Stimulated activated CD8-positive, alpha-beta memory T cell treated with anti-CD3 and anti-CD28 coated beads, Interleukin-7, amount 100 ng/mL, for 1 hour (primary cell): ENCODE data around the gene ALG13.
"Not testable (repeated sequence)": the region's sequence is repeated elsewhere in the genome, so short reads cannot be mapped to it uniquely, and the experiment has no call there.

Experiments
- DNase-seq, 2 donors: peaks; one replicate each; pipeline ENCODE4 v3.0.0-alpha.2; 2020; ENCODE audit warnings: low read depth in 2 of 2

The ALG13 gene

DNA sequence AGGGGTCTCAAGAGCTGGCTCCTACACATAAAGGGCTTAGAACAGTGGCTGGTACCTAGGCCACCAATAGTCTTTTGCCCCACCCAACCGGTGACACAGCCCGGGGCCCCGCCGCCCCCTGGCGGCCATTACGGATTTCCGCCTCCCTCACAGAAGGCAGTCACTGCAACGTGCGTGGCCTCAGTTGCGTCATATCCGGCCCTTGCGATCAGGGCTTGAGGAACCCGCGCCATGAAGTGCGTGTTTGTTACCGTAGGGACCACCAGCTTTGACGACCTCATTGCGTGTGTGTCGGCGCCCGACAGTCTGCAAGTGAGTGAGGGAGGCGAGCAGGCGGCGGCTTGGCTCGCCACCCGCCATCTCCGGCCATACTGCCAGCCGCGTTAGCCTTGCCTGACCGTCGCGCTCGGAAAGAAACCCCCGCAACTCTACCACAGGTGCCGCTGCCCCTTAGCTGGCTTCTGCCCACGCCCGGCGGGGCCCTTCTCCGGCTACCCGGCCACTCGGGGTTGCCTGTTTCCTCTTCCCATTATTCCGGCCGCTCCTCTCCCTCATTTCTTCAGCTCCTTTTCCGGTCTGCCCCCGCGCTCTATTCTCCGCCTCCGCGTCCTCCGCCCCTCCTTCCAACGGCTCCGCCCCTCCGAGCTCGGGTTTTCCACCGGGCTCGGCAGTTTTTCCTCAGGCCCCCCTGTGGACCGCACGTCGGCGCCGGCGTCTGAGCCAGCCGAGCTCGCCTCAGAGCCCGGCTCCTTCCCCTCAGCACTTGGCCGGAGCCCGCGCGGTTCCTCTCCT lies at the start of gene ALG13:
ALG13 (plus strand) TSS at position 183 of the 792 bp plus-strand sequence; CDS start at position 232, 49 bp downstream.
- DNase-seq = peak; percentile 70 to 73

DNA sequence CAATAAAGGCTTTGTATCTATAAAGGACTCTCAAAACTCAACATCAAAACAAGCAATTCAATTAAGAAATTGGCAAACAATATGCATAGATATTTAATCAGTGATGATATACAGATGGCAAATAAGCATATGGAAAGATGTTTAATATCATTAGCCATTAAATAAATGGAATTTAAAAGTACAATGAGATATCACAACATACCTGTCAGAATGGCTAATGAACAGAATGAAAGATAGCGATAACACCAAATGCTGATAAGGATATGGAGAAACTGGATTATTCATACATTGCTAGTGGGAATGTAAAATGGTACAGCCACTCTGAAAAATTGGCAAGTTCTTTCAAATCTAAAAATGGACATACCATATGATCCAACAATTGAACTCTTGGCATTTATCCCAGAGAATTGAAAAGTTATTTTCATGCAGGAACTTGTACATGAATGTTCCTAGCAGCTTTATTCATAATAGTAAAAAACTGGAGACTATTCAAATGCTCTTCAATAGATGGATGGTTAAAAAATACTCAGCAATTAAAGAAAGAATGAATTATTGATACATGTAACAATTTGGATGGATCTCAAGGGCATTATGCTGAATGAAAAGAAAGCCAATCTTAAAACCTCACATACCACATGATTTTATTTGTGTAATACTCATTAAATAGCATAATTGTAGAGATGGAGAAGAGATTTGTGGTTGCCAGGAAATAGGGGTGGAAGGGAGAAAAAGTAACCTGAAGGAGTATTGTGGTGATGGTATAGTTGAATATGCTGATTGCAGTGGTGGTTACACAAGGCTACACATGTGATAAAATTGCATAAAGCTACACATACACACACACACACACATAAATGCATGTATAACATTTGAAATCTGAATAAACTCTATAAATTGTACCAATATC lies 45.9 kb upstream of the ALG13 start:
- DNase-seq = no peak

DNA sequence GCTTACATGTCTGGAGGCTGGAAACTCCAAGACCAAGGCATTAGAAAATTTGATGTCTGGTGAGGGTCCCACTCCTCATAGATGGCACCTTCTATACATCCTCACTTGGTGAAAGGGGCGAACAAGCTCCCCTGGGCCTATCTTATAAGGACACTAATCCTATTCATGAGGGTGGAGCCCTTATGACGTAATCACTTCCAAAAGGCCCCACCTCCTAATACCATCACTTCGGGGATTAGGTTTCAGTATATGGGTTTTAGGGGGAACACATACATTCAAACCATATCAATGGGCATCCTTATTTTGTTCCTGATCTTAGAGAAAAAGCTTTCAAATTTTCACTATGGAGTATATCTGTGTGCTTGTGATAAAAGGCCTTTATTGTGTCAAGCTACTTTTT lies 39.0 kb upstream of the ALG13 start:
- no peak for DNase-seq

DNA sequence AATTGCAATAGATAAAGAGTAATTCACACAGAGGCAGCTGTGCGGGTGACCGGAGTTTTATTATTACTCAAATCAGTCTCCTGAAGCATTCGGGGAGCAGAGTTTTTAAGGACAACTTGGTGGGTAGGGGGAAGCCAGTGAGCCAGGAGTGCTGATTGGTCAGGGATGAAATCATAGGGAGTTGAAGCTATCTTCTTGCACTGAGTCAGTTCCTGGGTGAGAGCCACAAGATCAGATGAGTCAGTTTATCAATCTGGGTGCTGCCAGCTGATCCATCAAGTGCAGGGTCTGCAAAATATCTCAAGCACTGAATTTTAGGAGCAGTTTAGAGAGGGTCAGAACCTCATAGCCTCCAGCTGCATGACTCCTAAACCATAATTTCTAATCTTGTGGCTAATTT lies 35.8 kb upstream of the ALG13 start:
- not testable (repeated sequence) for DNase-seq

DNA sequence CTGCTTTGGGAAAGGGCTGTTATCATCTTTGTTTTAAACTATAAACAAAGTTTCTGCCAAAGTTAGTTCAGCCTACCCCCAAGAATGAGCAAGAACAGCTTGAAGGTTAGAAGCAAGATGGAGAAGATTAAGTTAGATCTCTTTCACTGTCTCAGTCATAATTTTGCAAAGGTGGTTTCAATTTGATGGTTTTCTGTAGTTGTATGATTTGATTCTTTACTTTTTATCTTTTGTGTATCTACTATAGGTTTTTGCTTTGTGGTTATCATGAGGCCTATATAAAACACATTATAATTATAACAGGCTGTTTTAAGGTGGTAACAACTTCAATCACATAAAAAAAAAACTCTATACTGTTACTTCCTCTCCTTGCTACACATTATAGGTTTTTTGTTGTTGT lies 35.4 kb upstream of the ALG13 start:
- no peak for DNase-seq

DNA sequence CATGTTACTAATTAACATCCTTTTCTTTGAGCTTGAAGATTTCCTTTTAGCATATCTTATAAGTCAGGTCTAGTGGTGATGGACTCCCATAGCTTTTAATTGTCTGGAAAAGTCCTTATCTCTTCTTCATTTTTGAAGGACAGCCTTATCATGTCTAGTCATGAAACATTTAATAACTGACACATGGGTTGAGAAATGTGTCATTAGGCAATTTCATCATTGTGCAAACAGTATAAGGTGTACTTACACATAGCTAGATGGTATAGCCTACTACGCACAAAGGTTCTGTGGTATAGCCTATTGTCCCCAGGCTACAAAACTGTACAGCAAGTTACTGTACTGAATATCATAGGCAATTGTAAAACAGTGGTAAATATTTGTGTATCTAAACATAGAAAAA lies 34.5 kb upstream of the ALG13 start:
- no peak for DNase-seq

DNA sequence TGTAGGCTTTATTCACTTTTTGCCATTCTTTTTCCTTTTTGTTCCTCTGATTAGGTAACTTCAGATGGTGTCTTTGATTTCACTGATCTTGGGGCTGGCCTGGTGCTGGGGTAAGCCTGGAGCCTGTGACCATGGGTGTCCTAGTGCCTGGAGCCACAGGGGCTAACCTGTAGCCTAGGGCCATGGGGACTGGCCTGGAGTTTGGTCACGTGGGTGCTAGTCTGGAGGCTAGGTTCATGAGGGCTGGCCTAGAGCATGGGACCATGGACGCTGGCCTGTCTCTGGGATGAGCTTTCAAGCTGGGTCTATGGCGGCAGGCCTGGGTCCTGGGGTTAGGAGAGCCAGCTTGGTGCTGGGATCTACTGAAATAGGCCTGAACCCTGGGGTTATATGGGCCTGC lies 32.2 kb upstream of the ALG13 start:
- DNase-seq = no peak

DNA sequence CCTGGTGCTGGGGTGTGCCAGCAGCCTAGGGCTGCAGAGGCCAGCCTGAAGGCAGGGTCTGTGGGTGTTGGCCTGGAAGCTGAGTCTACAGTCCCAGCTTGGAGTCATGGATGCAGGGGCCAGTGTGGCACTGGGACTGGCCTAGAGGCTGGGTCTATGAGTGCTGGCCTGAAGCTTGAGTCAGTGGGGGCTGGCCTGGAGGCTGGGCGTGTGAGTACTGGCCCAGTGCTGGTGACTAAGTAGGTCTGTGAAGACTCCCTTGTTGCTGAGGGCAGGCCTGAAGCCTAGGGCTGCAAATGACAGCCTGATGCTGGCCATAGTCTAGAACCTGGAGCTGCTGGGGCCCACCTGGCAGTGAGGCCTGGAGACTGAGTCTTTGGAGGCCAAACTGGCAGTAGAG lies 31.3 kb upstream of the ALG13 start:
- no peak for DNase-seq

DNA sequence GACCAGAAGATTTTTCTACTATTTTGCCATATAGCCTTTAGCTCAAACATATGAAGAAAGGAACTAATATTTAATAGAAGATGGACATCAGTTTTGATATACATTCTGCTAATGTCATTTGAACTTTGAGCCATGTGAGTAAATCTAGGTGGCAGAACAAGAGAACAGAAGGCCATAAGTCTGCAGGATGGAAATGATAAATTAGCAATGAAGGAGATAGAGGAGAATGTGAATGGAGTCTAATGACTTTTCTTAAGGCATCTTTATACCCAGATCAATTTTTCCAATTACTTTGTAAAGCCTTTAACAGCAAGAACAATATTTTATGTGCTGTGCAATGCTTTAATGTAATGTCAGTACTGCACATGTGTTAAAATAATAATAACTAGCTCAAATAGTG lies 30.1 kb upstream of the ALG13 start:
- DNase-seq = no peak

DNA sequence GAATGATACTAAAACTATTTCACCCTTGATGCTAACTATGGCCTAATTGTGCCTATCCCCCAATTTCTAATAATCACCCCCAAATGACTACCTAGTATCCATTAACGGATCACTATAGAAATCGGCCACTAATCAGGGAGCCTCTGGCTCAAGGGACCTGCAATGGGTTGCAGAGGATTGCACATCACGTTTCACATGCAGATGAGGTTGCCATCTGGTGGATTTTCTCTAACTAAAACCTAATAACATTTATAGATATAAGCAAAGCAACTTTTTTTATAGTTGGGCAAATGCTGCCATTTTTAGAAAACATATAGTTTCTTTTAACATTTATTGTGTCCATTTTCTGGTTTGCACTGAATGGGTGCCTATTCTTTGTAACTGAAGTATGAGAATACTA lies 28.3 kb upstream of the ALG13 start:
- no peak for DNase-seq

DNA sequence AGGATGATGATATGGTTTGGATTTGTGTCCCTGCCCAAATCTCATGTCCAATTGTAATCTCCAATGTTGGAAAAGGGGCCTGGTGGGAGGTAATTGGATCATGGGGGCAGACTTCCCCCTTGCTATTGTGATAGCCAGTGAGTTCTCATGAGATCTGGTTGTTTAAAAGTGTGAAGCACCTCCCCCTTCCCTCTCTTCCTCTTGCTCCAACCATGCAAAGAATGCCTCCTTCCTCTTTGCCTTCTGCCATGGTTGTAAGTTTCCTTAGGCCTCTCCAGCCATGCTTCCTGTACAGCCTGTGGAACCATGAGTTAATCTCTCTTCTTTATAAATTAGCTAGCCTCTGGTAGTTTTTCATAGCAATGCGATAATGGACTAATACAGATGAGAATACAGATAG lies 19.7 kb upstream of the ALG13 start:
- no peak for DNase-seq

DNA sequence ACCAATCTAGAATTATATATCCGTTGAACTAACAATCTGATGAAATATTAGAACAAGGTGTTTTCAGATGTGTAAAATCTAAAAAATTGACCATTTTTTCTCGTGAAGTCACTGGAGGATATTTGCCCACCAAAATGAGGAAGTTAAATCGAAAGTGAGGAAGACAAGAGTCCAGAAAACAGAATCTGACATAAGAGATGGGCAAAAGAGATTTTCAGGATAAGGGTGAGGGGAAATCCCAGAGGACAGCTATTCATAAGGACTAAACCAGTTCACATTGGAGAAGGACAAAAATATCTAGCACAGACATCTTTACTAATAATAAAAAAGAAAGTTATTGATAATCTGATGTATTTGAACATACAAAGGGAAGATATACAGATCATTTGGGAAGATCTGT lies 18.7 kb upstream of the ALG13 start:
- no peak for DNase-seq

DNA sequence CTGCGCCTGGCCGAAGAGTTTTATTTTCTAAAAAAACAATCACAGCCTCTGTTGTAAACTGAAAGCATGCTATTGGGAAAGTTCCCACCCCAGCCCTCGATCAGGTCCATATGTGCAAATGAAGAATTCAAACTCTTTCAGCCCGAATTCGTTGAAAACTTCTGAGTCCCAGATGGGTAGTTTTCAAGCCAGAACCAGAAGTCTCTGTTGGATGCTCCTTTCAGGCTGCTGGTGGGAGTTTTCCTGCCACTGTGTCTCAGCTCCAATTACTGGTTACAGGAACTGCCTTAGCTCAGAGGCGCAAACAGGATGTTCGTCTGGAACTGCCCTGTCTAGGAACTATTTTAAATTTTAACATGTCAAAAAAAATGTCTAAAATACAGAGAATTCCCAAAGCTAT lies 9.3 kb upstream of the ALG13 start:
- DNase-seq = no peak

DNA sequence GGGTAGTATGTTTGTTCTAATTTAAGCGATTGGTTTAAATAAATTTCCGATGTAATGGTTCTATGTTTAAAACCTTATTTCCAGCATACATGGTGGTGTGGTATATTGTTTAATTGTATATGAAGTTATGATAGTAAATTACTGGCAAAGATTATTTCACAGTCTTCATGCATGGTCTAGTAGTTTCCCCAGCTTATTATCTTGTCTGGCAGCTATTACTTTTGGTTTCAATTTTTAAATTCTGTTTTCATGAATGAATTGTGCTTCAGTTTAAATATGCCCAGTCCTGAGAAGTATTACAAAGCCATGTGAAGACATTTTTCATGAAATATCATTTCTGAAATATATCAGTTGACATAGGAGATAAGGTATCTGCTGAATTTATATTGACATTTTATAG lies 6.3 kb downstream of the ALG13 start:
- DNase-seq = no peak

DNA sequence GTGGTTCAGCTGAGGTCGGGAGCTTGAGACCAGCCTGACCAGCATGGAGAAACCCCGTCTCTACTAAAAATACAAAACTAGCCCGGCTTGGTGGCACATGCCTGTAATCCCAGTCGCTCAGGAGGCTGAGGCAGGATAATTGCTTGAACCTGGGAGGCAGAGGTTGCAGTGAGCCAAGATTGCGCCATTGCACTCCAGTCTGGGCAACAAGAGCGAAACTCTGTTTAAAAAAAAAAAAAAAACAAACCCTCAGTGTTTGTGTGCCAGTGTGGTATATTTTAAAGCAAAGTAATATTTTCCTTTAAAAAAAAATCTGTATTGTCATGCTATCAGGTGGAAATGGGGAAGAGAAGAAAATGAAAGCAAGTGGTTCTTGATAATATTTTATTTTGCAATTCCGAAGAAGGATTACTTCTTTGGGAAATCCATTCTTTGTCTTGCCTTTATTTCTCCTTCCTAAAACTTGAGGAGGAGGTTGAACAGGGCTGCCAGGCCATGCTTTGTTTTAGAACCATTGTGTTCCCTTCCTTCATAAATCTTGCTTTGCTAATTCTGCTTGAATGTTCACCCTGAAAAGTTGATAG lies 14.4 kb downstream of the ALG13 start:
- DNase-seq = no peak

DNA sequence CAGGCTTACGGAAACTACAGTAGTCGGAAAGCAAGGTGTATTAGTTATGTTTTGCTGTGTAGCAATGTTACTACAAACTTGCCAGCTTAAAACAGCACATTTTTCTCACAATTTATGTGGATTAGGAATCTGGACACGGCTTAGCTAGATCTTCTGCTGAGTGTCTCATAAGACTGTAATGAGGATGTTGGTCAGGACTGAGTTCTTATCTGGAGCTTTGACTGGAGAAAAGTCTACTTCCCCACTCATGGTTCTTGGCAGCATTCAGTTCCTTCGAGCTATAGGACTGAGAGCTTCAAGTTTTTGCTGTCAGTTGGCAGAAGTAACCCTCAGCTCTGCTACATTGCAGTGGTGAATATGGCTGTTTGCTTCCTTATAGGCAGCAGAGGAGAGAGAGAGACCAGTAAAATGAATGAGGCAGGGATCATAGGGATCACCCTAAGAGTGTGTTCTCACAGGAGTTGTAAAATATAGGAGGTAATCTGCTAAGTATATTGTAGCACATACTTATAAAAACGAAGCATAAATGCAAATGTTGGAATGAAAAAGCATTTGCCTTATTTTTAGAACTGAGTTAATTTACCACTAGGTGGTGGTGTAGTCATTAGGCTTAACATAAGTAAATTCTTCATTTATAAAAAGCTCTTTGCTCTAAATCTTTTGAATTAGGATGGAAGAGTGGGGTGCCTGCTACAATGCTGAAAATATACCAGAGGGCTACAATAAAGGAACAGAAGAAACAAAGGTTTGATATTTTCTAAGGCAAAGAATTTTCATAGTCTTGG lies 38.6 kb downstream of the ALG13 start:
- DNase-seq = no peak

DNA sequence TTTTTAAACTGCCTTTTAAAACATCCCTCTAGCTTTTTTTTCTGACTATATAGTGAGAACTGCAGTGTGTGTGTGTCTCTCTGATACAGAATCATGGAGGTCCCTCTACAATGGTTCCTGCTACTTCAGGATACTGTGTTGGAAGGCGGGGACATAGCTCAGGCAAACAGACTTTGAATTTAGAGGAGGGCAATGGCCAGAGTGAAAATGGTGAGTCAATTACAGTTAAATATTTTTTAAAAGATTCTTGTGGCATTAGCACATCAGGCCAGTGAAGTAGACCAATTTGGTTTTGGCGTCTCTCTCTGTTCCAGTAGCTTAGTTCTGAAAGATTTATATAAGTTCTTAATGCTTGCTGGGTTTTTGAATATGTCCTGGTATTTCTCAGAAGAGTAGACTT lies 47.1 kb downstream of the ALG13 start:
- no peak for DNase-seq

DNA sequence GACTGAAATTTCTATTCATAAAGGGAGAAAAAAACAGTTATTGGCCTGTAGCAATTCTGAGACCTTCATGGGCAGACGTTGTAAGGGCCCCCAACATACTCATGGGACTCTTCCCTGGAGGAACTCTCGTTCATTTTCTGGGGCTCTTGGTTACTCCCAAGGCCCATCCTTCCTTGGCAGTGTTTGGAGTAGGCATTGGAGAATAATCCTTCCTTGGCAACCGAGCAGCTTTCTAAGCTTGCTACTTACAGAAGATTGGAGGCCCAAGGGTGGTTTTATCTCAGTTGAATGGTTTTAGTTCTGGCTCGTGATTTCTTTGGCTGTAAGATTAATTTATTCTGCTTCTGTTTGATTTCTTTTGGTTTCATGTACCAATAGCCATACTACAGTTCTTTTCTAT lies 50.4 kb downstream of the ALG13 start:
- no peak for DNase-seq

DNA sequence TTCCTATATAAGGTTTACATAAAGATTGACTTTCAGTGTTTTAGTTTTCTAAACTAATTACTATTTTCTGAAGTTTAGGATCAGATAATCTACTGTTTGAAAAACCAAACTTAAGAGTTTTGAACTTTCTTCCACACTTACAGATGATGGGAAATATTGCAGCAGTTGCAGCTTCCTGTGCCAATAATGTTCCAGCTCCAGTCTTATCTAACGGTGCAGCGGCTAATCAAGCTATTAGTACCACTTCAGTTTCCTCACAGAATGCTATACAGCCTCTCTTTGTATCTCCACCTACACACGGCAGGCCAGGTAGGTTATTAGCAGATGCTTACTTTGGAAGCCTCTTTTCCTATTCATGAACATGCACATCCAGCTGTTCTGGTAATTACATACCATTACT lies 55.6 kb downstream of the ALG13 start:
- DNase-seq = no peak

DNA sequence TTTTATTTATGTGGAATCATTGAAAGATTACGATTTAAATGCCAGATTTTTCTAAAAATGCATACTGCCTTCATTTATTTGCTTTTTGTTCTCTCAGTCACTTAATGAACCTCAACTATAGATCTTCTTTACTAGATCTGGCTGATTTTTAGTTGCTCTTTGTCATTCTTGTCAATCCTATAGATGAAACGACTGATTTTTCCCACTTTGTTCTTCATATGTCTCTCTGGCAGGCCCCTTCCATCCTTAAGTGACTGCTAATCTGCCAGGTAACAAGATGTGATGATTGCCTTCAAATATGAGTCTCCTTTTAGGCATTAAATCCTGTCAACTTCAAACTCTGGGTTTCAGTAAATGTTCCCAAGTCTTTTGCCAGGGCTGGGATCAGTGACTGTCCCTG lies 61.0 kb downstream of the ALG13 start:
- no peak for DNase-seq

DNA sequence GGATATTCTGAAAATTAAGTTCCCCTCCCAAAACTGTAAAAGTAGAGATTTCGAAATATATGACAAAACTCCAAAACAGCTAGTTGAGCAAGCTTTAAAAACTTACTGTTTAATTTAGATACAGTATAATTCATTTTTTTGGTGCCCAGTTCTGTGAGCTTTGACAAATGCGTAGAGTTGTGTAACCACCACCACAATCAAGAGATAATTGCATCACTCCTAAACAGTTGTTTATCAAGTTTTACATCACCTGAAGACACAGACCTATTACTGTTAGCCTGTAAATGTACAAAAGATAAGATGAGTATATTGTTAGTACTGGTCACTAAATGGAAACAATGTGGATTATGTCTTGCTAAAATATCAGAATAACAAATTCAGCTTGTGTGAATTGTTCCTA lies 62.3 kb downstream of the ALG13 start:
- no peak for DNase-seq

DNA sequence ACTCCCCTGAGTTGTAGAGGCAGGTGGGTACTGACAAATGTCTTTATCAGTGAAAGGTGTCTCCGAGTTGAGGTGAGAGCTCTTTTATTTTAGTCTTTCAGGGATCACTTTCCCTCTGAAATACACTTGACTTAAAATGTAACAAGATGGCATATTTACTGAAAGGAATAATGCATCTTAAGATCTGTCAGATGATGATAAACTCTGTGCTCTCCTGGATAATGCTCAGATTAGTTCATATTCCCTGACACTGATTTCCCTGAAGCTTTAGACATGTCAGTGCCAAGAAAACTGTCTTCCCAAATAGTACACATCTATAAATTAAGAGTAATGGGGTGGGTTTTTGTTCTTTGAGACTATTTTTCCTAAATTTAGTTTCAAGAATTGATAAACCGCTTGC lies 75.5 kb downstream of the ALG13 start:
- DNase-seq = no peak
